Stimulated activated CD4-positive, alpha-beta T cell treated with anti-CD3 and anti-CD28 coated beads, Interleukin-15, amount 100 ng/mL, for 24 hours (primary cell): Measurements from ENCODE around the gene TST.
"Not testable (repeated sequence)": the region's sequence is repeated elsewhere in the genome, so short reads cannot be mapped to it uniquely, and the experiment has no call there.

Experiments
- DNase-seq: peaks from one replicate; pipeline ENCODE4 v3.0.0-alpha.2; 2020

The TST gene

GRCh38 chr22:37012956-37013355, 6.3 kb downstream of the TST start:
- no peak for DNase-seq

DNA sequence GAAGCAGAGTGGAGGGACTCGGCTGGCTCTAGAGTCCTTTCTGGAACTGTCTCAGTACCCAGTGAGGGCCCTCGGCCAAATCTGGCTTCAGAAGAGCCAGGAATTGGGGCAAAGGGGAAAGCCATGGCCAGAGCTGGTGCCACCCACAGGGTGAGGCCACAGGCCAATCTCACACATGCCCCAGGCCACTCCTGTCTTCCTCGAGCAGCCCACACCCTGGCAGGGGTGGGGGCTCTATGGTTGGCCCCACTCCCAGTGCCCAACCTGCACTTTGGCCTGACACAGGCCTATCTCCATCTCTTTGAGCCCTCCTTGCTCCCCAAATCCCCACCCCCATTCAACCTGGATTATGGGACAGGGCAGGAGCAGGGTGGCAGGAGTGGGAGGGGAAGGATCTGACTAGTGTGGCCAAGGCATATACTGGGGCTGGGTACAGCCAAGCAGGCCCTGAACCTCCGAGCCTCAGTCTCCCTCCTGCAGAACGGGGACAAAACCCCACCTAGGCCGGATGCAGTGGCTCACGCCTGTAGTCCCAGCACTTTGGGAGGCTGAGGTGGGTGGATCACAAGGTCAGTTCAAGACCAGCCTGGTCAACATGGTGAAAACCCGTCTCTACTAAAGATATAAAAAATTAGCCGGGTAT, 6.9 kb downstream of the TST start:
- no peak for DNase-seq

DNA sequence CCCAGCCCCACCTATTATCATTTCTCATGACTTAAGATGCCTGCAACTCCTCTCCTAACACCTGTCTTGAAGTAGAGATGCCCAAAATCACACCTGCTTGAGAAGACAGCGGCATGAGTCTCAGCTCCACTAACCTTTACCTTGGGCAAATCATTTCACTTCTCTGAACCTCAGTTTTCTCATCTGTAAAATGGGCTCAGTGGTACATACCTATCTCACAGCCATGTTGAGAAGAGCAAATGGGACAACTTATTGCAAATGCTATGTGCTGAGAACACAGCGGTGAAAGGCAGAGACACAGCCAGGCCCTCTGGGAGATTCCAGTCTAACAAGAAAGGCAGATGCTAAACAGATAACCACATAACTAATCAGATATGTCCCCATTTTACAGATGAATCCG, 7.8 kb downstream of the TST start:
- no peak for DNase-seq

DNA sequence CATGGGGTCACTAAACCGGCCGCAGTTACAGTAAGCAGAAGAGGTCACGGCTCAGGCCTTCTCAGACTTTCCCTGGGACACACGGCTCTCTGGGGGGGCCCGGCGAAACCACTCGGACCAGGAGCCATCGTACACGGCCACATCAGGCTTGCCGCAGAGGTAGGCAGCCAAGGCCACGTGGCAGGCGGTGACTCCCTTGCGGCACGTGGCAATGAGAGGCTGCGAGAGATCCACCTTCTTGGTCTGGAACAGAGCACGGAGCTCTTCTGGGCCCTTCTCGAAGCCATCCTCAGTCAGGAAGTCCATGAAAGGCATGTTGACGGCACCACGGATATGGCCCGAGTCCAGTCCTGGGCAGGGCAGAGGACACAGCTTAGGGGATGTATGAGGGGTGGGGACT, 8.3 kb downstream of the TST start:
- no peak for DNase-seq

DNA sequence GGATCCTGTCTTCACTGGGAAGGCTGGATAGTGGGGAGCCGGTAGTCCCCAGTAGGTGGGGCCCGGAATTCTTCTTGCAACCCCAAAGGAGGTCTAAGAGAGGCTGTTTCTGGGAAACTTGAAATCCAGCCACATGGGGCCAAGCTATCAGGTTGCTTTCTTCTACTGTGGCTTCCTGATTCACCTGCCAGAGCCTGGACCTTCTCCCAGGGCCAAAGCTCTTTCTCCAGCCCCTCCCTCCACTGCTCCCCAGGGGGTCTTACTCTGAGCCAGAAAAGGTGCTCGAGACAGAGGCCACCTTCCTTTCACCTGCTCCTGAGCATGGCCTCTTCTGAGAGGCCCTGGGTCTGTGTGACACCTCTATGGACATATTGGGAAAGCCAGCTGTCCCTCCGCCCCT, 9.1 kb downstream of the TST start:
- no peak for DNase-seq

DNA sequence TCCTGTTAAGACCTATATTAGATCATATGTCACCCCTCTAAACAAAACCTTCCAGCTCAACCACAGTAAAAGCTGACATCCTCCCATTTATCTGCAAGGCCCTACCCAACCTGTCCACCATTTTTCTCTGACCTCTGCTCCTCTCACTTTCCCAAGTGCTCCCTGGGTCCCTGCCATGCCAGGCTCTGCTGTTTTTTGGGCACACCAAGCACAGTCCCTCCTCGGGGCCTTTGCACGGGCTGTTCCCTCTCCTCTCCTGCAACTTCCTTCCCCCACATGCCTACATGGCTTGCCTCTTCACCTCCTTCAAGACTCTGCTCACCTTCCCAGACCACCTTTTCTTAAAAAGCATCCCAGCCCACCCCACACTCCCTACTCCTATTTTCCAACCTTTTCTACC, 9.8 kb downstream of the TST start:
- no peak for DNase-seq

GRCh38 chr22:37008365-37008764, 10.9 kb downstream of the TST start:
- no peak for DNase-seq

DNA sequence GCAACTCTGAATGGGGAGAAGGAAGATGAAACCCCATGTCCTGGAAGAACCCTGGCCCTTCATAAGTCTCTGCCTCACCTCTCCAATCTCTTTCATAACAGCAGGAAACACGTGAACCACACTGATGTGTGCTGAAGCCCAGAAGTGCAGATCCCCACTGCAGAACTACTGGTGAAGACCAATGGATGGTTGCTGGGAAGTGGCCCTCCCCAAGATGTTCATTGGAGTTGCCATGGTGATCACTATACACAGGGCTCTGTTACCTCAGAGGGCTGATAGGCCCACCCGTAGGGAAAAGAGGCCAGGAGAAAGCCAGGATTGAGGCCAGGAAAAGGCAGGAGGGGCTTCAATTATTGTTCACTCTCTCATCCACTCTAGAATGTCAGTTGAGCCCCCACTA, 11.6 kb downstream of the TST start:
- no peak for DNase-seq

DNA sequence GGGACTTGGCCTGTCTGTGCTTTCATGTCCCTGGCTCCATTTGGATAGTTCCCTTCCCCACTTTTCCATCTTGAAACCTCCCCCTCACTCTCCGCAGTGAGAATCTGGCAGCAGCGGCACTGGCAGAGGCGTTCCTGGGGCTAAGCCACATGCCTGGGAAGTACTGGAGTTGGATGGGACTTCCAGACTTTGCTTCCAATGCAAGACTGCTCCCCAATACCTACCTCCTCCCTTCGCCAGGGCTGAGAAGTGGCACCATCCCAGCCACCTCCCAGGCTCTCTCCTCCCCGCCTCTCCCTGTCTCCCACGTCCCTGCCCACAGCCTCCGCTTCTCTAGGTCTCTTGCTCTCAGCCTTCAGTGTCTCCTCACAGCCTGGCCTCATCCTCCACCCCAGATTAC, 16.6 kb downstream of the TST start:
- no peak for DNase-seq

GRCh38 chr22:37001826-37002225, 17.4 kb downstream of the TST start:
- DNase-seq, result no peak

DNA sequence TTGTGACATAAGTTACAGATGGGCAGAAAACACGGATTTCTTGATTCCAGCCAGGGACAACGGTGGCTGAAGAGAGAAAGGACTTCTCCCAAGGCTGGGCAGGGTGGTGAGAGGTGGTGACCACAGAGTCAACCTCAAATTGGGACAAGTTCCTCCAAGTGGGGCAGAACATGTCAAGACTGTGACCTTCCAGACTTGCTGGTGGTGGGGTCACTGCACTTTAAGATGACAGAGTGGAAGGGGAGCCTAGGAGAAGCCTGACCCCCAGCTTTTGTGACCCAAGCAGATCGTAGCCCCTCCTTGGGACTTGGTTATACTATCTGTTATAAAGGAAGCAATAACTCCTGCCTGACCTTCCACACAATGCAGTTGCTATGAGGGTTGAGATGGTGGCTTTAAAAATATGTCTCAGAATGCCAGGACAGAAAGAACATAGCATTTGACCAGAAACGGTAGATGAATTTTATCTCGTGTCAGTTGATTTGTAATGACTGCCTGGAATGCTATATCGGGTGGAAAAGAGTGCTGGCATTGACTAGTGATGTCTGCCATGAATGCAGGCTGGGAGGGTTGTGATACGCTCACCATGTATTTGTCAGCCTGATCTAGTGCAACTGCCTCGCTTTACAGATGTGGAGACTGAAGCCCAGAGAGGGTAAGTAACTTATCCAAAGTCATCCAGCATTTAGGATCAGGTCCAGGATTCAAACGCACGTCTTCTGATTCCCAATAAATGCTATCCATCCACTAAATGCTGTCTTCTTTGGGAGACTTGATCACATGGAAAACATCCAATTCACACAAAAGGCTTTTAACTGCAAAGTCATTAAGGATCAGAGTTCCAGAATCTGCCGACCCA, 18.3 kb downstream of the TST start:
- DNase-seq, result no peak

DNA sequence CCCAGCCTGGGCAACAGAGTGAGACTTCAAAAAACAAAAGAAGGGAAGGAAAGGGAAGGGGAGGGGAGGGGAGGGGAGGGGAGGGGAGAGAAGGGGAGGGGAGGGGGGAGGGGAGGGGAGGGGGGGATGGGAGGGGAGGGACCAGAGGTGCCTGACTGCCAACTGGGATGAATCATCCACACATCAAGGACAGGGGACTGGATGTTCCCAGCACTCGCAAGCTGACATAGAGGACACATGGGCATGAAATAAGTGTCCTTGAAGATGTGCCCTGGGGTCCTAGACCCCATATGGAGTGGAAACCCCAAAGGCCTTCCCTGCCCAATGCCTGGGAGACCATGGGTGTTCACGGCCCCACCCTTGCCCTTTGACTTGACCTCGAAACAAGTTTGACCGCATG, 19.8 kb downstream of the TST start:
- no peak for DNase-seq

DNA sequence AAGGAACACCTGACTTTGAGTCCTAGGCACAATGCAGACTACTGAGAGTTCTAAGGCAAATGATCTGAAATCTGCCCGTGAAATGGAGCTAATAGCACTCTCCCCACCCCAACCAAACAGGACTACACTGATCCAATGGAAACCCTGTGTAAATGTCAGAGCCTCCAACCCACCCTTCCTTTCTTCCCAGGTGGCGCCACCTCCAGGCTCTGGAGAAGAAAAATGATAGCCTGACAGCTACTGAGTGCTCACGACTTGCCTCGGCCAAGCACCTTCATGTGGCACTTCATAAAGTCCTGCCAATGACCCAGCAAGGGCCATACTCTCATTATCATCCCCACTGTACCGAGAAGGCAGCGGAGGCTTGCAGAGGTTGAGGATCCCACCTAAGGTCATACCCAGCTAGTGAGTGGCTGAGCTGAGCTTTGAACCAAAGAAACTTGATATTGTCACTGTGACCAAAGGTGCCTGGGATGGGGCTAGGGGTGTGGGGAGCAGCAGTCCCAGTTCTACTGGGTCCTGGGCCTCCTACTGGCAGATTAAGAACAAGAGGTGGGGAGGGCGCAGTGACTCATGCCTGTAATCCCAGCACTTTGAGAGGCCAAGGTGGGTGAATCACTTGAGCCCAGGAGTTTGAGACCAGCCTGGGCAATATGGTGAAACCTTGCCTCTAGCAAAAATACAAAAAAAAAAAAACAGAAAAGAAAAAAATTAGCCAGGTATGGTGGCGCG, 20.5 kb downstream of the TST start:
- no peak for DNase-seq

GRCh38 chr22:36997746-36998145, 21.5 kb downstream of the TST start:
- DNase-seq, result no peak

- no peak for DNase-seq
Observed at GRCh38 chr22:36991206-36991605, 28.0 kb downstream of the TST start.

- no peak for DNase-seq
Observed at GRCh38 chr22:36990457-36990856, 28.8 kb downstream of the TST start.

DNA sequence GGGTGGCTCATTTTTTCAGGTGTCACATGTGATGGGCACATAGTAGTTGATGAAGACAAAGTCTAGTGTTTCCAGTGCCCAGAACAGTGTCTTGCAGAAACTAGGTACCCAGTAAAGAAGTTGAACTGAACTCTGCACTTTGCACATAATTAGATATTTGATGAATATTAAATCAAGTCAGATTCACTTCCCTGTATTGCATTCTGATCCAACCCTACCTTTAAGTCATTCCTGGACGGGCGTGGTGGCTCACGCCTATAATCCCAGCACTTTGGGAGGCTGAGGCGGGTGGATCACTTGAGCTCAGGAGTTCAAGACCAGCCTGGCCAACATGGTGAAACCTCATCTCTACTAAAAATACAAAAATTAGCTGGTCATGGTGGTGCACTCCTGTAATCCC, 30.2 kb downstream of the TST start:
- DNase-seq, result not testable (repeated sequence)

GRCh38 chr22:36988075-36988832, 31.0 kb downstream of the TST start:
- DNase-seq, result no peak

- peak; percentile 73 for DNase-seq
Observed at GRCh38 chr22:36986242-36986821, 32.9 kb downstream of the TST start.

DNA sequence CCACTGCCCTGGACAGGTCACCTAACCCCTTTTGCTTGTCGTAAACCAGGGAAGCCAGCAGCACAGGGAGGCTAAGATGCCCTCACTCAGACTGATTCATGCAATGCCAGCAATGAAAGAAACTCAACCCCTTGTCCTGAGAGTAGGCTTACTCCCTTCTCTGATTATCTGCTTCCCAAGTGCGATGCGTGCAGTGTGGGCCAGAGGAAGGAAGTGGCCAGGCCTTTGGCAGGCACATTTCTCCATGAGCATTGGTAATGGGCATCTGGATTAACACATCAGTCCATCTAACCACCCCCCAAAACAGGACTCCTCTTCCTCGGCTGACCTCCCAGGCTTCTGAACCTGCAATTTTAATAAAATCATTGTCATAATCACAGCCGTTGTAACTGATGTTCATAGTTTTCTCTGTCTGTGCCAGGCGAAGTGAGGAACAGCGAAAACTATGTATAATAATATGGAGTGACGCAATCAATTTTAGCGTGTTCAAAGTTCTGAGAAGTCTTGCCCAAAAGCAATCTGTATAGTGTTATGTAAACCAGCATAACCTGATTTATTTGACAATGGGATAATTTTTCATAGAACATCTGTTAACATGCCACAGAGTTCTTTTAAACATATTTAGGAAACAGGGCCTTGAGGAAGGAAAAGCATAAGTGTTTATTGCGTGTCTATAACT, 33.9 kb downstream of the TST start:
- DNase-seq, result no peak

DNA sequence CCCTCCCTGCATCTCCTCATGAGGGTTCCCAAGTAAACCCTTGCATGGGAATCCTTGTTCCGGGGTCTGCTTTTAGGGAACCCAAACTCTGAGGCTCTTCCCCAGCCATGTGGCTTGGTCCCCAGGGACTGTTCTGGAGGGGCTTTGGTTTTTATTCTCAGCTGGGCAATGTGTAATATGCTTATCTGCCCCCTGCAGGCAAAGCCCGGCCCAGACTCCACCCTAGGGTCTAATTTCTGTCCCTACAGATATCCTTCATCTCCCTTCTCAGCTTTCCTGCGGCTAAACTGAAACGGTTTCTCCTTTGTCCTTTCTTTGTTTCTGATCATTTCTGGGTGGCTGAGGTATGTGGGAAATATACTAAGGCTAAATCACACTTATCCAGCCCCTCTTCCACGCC, 37.1 kb downstream of the TST start:
- no peak for DNase-seq

DNA sequence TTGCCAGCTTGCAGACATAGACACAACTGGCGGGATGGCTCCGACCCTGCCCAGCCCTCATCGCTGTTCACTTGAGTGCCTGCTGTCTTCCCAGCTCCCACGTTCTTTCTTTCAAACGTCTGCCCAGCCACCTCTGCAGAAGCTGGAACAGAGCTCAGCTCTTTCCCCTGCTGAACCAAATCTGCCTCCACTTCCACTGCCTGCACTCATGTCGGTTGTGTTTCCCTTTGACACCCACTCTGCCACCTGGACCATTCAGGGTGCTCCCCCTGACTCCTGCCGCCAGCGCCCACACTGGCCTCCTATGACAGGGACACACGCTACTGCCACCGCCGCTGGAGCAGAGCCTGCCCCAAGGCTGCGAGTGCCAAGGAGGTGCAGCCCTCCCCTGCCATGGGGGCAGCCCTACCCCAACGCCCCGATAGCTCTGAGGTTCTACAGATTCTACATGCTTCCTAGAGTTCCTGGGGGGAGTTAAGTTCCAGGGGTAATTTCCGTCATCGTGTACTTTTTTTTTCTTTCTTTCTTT, 37.9 kb downstream of the TST start:
- DNase-seq, result no peak
